HCT116 (cell line): Measurements from ENCODE around the gene ZNF474. TPM values are rescaled to one million over a fixed set of nuclear protein-coding genes. Genes with fewer than 3 reads are reported as not detected.

Source experiments
- ATAC-seq: fragments of 200-7000 bp; cut with Tn5 transposase; 2 replicates; pipeline ENCODE4 v1.9.1; 2020; ENCODE audit warnings: mild to moderate bottlenecking, moderate library complexity
- BruUV-seq: library from RNA; stranded (reverse); fragments of 400-500 nt; replicated peaks from 2 replicates; lab custom pipeline; 2021; lab: Mats Ljungman, UMichigan
- CTCF ChIA-PET: fragments of 300-600 bp; sonication (Branson Sonifier 250); formaldehyde crosslinking; loops from one replicate; lab custom pipeline; 2021; ENCODE audit warnings: antibody characterized with exemption; lab: Charles Lee
- POLR2A ChIA-PET: fragments of 300-600, 350-600 bp; sonication (Branson Sonifier 250); formaldehyde crosslinking; loops from one replicate; lab custom pipeline; 2021; ENCODE audit warnings: antibody characterized with exemption; lab: Charles Lee
- RAD21 ChIA-PET, 2 experiments: fragments of 300-600 bp; sonication (Branson Sonifier 250); formaldehyde crosslinking; loops; one replicate each; lab custom pipeline; 2023; ENCODE audit warnings: low total read pairs in 2 of 2; ENCODE audit not compliant: uncharacterized antibody in 2 of 2, unreplicated experiment in 2 of 2, low non-redundant PET in 1 of 2; lab: Charles Lee
- DNase-seq: peaks from one replicate; pipeline ENCODE4 v3.0.0-alpha.2; 2010; ENCODE audit warnings: low read depth, low spot score
- H2AFZ ChIP-seq: fragments of 200-600 bp; shearing (Covaris generic), sonication (generic); 2 replicates; pipeline ENCODE4 v1.6.1; 2017; ENCODE audit warnings: low read depth, mixed run types, mixed read lengths, antibody characterized with exemption, low read length; ENCODE audit not compliant: poor library complexity, severe bottlenecking
- H3K27ac ChIP-seq: 2 replicates; pipeline ENCODE4 v1.5.1; 2012; ENCODE audit warnings: low read depth, low read length
- H3K27me3 ChIP-seq: fragments of 200-600 bp; sonication (generic); 2 replicates; pipeline ENCODE4 v1.6.1; 2016; ENCODE audit warnings: mixed run types, low read length, mixed read lengths; ENCODE audit not compliant: insufficient read depth
- H3K36me3 ChIP-seq, 2 experiments: fragments of 200-500 bp in 1 of 2; fragments of 200-600 bp in 1 of 2; sonication (Bioruptor generic) in 1 of 2; sonication (generic) in 1 of 2; 2 replicates each; pipeline versions ENCODE4 v1.5.1 to v1.6.1; 2014 to 2016; ENCODE audit warnings: low read length in 2 of 2, inconsistent platforms in 1 of 2, mixed read lengths in 1 of 2, mixed run types in 1 of 2; ENCODE audit not compliant: insufficient read depth in 2 of 2, control insufficient read depth in 1 of 2
- H3K4me1 ChIP-seq, 2 experiments: fragments of 200-600 bp in 1 of 2; sonication (generic) in 1 of 2; 2 replicates each; pipeline versions ENCODE4 v1.5.1 to v1.6.1; 2012 to 2017; ENCODE audit warnings: low read length in 2 of 2, inconsistent platforms in 1 of 2, mild to moderate bottlenecking in 1 of 2, mixed read lengths in 1 of 2, mixed run types in 1 of 2, moderate library complexity in 1 of 2; ENCODE audit not compliant: insufficient read depth in 2 of 2, control insufficient read depth in 1 of 2
- H3K4me2 ChIP-seq: fragments of 200-600 bp; sonication (generic); 2 replicates; pipeline ENCODE4 v1.6.1; 2017; ENCODE audit warnings: mixed run types, low read length, mixed read lengths
- H3K4me3 ChIP-seq, 2 experiments: fragments of 200-600 bp in 1 of 2; sonication (generic) in 1 of 2; replicated peaks in 1 of 2; 2 replicates each; pipeline ENCODE4 v1.5.1; 2011 to 2016; ENCODE audit warnings: low read length in 2 of 2, control low read depth in 1 of 2, low read depth in 1 of 2, mild to moderate bottlenecking in 1 of 2, mixed read lengths in 1 of 2, mixed run types in 1 of 2
- H3K79me2 ChIP-seq: fragments of 200-600 bp; sonication (generic); 2 replicates; pipeline ENCODE4 v1.6.1; 2017; ENCODE audit warnings: mild to moderate bottlenecking, mixed run types, low read length, moderate library complexity, mixed read lengths; ENCODE audit not compliant: insufficient read depth
- H3K9ac ChIP-seq: fragments of 200-600 bp; sonication (generic); 2 replicates; pipeline ENCODE4 v1.6.1; 2016; ENCODE audit warnings: low read length, mixed read lengths
- H3K9me2 ChIP-seq: fragments of 200-600 bp; sonication (generic), shearing (Covaris generic); 2 replicates; pipeline ENCODE4 v1.6.1; 2017; ENCODE audit warnings: mixed run types, mild to moderate bottlenecking, moderate library complexity; ENCODE audit not compliant: insufficient read depth
- H3K9me3 ChIP-seq, 2 experiments: fragments of 200-500 bp in 1 of 2; fragments of 200-600 bp in 1 of 2; sonication (Bioruptor generic) in 1 of 2; sonication (generic) in 1 of 2; 2 replicates each; pipeline ENCODE4 v1.6.1; 2014 to 2017; ENCODE audit warnings: low read length in 2 of 2, mixed read lengths in 2 of 2, inconsistent platforms in 1 of 2, low read depth in 1 of 2, mild to moderate bottlenecking in 1 of 2, mixed run types in 1 of 2, moderate library complexity in 1 of 2; ENCODE audit not compliant: control insufficient read depth in 1 of 2, insufficient read depth in 1 of 2
- H4K20me1 ChIP-seq: fragments of 200-600 bp; sonication (generic), shearing (Covaris generic); 2 replicates; pipeline ENCODE4 v1.6.1; 2017; ENCODE audit warnings: mixed run types, mild to moderate bottlenecking, moderate library complexity; ENCODE audit not compliant: insufficient read depth
- CBX3 ChIP-seq: IDR thresholded peaks from 2 replicates; pipeline ENCODE4 v1.6.1; 2012; ENCODE audit warnings: low read depth
- CEBPB ChIP-seq: IDR thresholded peaks from 2 replicates; pipeline ENCODE4 v1.6.1; 2012; ENCODE audit warnings: low read depth
- ELF1 ChIP-seq: IDR thresholded peaks from 2 replicates; pipeline ENCODE4 v1.6.1; 2012; ENCODE audit warnings: low read depth, borderline replicate concordance
- EZH2 ChIP-seq: fragments of 200-600 bp; sonication (generic); IDR thresholded peaks from 2 replicates; pipeline ENCODE4 v1.6.1; 2017; ENCODE audit warnings: antibody characterized with exemption, mixed run types
- EZH2phosphoT487 ChIP-seq: fragments of 200-600 bp; IDR thresholded peaks from 2 replicates; pipeline ENCODE4 v1.6.1; 2018; ENCODE audit warnings: antibody characterized with exemption, borderline replicate concordance
- FOSL1 ChIP-seq: IDR thresholded peaks from 2 replicates; pipeline ENCODE4 v1.6.1; 2012; ENCODE audit warnings: low read depth
- MAX ChIP-seq: IDR thresholded peaks from 2 replicates; pipeline ENCODE4 v1.6.1; 2012
- RAD21 ChIP-seq: IDR thresholded peaks from 2 replicates; pipeline ENCODE4 v1.6.1; 2012; ENCODE audit warnings: low read depth, mild to moderate bottlenecking
- REST ChIP-seq: IDR thresholded peaks from 2 replicates; pipeline ENCODE4 v1.6.1; 2012; ENCODE audit warnings: low read depth
- SIN3A ChIP-seq: IDR thresholded peaks from 2 replicates; pipeline ENCODE4 v1.6.1; 2012; ENCODE audit warnings: low read depth
- SP1 ChIP-seq: IDR thresholded peaks from 2 replicates; pipeline ENCODE4 v1.6.1; 2012; ENCODE audit warnings: low read depth
- SRF ChIP-seq: IDR thresholded peaks from 2 replicates; pipeline ENCODE4 v1.6.1; 2012; ENCODE audit warnings: low read depth
- TCF7L2 ChIP-seq: IDR thresholded peaks from 2 replicates; pipeline ENCODE4 v1.7.0; 2011; ENCODE audit warnings: borderline replicate concordance, inconsistent platforms; ENCODE audit not compliant: insufficient read depth, insufficient read length; ENCODE audit errors: extremely low read depth
- YY1 ChIP-seq: IDR thresholded peaks from 2 replicates; pipeline ENCODE4 v1.6.1; 2011; ENCODE audit warnings: low read length, low read depth, moderate library complexity, mild to moderate bottlenecking; ENCODE audit not compliant: insufficient replicate concordance; ENCODE audit errors: extremely low read depth
- ZFX ChIP-seq: fragments of 450-650 bp; IDR thresholded peaks from 2 replicates; pipeline ENCODE4 v1.6.1; 2017
- ZNF274 ChIP-seq: fragments of 200-500 bp; sonication (Bioruptor generic); IDR thresholded peaks from 2 replicates; pipeline ENCODE4 v1.6.1; 2014; ENCODE audit warnings: mild to moderate bottlenecking, low read depth, low read length, inconsistent platforms
- intact Hi-C: fragments of 100-400 bp; cut with micrococcal nuclease; formaldehyde crosslinking; loops from 2 replicates; pipeline ENCODE4 v1.10.0; 2022
- total RNA-seq: library from RNA; stranded (reverse); gene quantifications from one replicate; pipeline ENCODE4 v1.2.1, GENCODE V29; 2021; ENCODE audit not compliant: unreplicated experiment

Gene ZNF474
- total RNA-seq, 1 experiment from 2014 or later = 0.37 TPM

- TF ChIP-seq YY1 (no peak), SIN3A (no peak), REST (no peak)
Measured at GRCh38 chr5:122183788-122184170, 54.4 kb downstream of the ZNF474 start (continued).

- Histone ChIP-seq H3K36me3 (no peaks in the 10 kb centered on the region), H3K9ac (no peak overlapping the region), H2AFZ (no peak overlapping the region), H3K9me2 (no peaks in the 10 kb centered on the region), H3K27me3 (no peaks in the 10 kb centered on the region), H3K4me3 (no peak overlapping the region), H3K9me3 (no peaks in the 10 kb centered on the region), H3K4me2 (no peak overlapping the region), H3K79me2 (no peaks in the 10 kb centered on the region), H3K27ac (no peak overlapping the region), H3K4me1 (no peaks in the 10 kb centered on the region), H4K20me1 (no peaks in the 10 kb centered on the region)
- RAD21 ChIA-PET = no interaction called here
- CTCF ChIA-PET = no interaction called here
- DNase-seq (no peak), ATAC-seq (no peak)
- BruUV-seq = no TSS peak
- POLR2A ChIA-PET = no interaction called here
- intact Hi-C loops = no loop called here
- TF ChIP-seq ZNF274 (no peak), TCF7L2 (no peak), MAX (no peak), YY1 (no peak), EZH2phosphoT487 (no peak), CBX3 (no peak), SP1 (no peak), CEBPB (no peak), ELF1 (no peak), FOSL1 (no peak), EZH2 (no peak), ZFX (no peak), RAD21 (no peak), REST (no peak), SRF (no peak)
Measured at GRCh38 chr5:122184676-122185255, 55.4 kb downstream of the ZNF474 start.
